Cortex of kidney (tissue), 1 donor: ENCODE data around the gene MLST8.

Experiments
- DNase-seq: peaks from one replicate; lab custom pipeline; 2025; lab: John Stamatoyannopoulos, UW

The MLST8 gene

DNA sequence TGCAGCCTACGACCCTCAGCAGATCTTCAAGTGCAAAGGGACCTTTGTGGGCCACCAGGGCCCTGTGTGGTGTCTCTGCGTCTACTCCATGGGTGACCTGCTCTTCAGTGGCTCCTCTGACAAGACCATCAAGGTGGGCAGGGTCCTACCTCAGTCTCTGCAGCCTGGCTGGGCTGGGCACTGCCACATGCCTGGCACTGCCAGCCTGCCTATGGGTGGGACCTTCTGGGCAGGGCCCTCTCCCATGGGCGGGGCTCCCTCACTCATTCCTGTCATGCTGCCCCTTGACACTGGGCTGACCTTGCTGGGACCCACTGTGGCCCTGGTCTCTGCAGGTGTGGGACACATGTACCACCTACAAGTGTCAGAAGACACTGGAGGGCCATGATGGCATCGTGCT, 31.3 kb upstream of the MLST8 start:
- DNase-seq = no peak

DNA sequence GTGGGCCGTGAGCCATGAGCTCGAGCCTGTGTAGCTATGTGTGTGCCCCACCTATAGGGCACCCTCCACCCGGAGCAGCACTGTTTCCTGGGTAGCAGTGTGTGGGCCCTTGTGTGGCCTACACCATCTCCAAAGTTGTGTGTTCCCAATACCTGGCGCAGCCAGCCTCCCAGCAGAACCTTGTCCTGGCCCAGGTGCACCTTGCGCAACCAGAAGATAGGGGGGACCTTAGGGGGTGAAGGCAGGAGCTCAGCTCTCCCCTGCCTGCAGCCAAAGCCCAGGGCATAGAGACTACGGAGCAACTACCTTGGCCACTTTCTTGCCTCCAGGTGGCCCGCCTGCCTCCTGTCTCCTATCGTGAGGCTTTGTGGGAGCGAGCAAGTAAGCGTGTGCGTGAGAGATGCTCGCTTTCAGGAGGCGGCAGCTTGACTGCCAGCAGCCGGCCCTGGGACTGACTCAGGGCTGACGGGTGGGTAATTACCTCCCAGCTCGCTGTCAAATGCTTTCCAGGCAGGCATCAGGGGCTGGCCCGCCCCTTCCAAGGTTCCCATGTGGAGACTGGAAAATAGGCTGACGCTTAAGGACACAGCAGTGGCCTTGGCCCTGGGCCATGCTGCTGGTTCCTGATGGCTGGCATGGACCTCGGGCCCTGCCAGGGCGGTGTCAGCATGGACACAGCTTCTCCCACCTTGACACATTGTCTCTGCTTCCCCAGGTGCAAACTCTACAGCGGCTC, 30.7 kb upstream of the MLST8 start:
- DNase-seq = no peak

DNA sequence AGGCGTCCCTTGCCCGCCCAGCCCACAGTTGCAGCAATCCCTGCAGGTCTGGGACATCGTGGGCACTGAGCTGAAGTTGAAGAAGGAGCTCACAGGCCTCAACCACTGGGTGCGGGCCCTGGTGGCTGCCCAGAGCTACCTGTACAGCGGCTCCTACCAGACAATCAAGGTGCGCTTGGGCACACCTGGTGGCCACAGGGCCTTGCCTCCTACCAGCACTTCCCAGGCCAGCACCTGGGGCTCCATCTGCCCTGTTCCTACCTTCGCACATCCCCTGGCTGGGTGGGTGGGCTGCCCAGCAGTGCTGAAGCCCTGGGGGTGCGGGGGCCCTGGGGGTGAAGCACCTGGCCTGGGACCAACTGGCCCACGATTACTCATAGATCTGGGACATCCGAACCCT, 29.8 kb upstream of the MLST8 start:
- DNase-seq = no peak

DNA sequence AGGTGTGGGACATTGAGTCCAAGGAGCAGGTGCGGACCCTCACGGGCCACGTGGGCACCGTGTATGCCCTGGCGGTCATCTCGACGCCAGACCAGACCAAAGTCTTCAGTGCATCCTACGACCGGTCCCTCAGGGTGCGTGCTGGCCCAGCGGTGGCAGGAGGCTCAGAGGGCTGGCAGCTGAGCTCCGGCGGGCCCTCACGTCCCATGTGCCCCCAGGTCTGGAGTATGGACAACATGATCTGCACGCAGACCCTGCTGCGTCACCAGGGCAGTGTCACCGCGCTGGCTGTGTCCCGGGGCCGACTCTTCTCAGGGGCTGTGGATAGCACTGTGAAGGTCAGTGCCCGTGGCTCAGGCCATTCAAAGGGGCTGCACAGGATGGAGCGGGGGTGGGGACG, 29.2 kb upstream of the MLST8 start:
- no peak for DNase-seq

DNA sequence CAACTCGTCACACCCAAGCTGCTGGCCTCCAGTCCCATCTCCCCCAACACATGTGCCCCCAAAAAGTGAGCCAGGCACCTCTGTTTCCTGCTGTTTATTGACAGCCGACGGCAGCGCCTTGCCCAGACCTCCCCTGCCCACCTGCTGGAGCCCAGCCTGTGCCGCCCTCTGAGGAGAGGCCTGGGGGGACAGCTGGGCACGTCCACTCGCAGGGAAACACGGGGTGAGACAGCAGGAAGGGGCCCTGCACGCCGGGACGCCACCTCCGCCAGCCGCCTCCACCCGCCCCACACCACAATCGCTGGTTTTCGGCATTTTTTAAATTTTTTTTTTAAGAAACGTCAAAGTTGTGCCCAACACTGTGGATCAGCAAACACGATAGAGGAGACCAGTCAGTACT, 28.2 kb upstream of the MLST8 start:
- no peak for DNase-seq

DNA sequence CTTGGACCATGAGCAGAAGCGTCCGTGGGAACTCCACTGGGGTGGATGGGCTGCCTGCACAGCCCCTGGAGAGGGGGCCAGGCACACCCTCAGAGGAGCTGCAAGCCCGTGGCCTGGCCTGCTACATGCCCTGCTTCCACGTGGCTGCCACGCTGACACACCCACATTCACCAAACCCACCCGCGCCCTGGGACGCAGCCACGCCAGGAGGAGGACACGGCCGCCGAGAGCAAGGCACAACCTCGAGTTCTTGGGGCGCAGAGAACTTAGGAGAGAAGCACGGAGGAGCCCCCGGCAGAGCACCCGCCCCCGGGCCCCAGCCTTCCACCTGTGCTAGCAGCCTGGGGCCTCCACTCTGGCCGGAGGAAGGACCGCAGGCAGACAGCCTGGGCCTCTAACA, 27.7 kb upstream of the MLST8 start:
- DNase-seq = no peak

DNA sequence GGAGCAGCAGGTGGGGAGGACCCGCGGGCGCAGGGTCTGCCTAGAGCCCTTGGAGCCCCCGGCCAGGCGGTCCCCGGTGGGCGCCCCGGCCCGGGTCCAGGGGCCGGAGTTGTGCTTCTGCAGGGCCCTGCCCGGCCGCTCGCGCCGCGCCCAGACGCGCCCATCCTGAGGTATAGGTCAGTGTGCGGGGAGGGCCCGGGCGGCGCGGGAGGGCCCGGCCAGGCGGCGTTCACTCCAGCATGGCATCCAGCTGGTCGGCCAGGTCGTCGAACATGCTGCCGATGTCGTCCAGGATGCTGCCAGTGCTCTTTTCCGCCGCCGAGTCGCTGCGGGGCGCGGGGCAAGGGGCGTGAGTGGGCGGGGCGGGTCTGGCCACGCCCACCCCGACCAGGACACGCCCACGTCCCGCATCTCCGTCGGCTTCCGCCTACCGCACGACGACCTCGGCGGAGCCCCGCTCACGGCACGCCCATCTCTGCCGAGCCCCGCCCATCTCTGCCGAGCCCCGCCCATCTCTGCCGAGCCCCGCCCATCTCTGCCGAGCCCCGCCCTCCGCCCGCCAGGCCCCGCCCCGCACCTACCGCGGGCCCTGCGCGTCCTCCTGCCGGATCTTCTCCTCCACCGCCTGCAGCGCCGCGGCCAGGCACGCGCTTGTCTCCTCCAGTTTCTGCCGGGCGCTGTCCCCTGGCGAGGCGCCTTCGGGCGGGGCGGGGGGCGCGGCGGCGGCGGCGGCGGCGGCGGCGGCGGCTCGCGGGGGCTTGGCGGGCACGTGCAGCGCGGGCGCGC, 26.7 kb upstream of the MLST8 start:
- DNase-seq = no peak

DNA sequence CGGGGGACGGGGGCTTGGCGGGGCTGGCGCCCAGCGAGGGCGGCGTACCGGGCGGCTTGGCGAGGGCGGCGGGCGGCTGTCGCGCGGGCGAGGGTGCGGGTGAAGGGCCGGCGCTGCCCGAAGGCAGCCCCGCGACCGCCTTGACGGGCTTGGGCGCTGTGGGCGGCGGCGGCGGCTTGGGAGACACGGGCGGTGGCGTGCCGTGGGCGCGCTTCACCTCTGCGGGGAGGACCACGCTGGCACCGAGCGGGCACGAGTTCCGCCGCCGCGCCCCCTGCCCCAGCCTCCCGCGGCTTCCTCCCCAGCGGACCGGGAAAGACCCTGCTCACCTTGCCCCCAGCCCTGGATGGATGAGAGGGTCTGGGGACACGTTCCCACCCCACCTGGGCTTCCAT, 26.1 kb upstream of the MLST8 start:
- no peak for DNase-seq

DNA sequence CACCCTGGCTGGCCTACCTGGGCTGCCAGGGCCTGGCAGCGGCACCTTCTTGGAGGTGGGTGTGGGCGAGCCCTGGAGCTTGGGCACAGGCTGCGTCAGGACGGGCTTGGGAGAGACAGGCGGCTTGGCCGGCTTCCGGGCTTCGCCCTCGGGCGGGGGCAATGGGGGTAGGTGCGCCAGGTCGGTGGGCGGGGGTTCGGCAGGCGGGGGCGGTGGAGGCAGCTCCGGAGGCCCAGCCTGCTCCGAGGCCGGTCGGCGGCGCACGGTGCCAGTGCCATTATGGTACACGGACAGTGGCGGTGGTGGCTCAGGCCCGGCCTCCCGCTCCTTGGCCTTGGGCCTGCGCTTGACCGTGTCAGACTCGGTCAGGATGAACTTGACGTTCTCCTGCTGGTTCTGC, 25.7 kb upstream of the MLST8 start:
- DNase-seq = no peak

DNA sequence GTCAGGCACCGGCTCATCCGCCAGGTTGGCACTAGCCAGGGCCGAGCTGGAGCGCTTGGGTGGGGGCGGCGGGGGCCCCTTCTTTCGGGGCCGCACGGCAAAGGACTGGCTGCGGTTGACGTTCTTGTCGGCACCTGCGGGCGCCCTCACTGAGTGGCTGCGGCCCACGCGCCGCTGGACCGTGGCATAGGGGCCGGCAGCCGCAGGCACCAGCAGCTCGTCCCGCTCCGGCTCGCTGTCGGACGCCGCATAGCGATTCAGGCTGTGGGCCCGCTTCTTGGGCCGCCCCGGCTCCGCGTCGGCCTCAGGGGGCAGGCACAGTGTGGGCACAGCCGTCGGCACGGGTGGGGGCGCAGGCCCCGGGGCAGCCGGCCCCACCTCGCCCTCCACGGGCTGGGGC, 24.8 kb upstream of the MLST8 start:
- no peak for DNase-seq

DNA sequence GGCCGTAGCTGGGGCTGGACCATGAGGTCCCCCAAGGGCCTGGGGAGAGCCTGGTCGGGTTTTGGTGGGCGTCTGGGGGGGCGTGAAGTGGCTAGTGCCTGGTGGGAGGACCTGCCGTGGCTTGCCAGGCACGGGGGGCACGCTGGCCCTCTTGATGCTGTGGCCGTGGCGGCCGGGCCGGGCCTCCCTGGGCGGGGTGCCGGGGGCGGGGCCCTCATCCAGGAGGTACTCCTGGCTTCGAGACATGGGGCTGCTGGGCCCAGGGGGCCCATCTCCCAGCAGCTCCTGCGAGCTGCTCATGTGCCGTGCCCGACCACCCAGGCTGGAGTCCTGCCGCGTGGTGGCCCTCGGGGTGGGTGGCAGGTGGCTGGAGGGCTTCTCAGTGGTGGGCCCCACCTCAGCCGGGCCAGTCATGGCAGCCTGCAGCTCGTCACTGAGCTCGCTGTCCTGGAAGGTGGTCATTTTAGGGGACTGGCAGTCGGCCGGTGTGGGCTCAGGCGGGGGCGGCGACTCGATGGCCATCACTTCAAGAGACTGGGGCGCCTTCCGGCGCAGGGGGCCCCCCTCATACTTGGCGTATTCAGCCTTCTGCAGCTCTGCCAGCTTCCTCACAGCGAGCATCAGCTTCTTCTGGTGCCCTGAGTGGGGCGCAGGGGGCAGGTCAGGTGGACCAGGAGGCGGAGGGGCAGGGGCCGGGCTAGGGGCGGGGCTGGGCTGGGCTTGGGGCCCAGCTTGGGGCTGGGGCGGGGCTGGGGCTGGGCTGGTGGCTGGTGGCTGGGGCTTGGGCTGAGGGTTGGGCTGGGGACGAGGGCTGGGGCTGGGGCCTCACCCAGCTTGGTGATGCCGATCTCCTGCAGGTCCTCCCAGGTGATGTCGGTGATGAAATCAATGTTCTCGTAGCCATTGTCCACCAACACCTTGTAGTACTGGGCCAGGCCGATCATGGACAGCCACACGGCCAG, 24.0 kb upstream of the MLST8 start:
- DNase-seq = no peak

DNA sequence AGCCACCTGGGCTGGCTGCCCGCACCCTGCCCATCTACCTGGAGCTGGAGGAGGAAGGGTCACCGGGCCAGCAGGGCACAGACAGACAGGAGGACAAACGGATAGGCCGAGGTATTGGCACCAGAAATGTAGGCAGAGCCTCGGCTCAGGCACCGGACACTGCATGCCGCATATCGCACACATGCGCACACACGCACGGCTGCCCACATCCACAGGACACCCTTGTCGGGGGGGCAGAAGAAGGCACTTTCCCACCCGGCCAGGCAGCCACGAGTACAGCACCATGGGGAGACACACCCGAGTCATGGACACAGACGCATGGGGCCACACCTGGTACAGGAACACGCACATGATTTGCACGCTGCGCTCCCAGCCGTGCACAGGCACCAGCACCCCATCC, 23.3 kb upstream of the MLST8 start:
- DNase-seq = no peak

DNA sequence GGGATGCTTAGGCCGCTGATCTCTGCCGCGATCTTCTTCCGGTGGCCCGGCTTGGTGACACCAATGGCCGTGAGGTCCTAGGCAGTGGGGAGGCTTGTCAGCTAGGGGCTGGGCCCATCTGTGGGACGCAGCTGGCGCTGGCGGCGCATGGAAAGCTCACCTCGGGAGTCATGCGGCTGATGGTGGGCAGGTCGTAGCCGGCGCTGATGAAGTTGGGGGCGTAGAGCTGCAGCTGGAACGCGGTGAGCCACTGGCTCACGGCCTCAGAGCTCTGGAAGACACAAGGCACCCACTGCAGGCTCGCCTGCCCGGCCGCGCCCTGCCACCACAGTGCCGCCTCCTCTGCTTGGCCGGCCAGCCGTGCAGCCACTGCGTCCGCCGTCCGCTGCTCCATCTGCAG, 21.6 kb upstream of the MLST8 start:
- no peak for DNase-seq

DNA sequence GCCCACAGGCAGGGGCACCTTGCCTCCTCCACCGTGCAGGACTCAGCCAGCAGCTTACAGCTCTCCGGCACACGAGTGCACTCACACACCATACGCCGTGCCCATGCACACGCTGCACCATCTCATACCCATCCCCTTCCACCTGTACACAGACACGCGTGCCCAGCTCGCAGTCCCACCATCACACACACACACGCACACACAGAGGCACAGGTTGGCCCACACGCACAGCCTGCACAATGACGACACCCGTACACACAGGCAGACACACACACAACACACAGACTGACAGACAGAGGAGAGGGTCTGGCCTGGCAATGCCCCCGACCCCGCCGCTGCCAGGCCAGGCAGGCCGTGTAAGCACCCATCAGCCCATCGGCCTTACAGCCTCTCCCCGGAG, 20.9 kb upstream of the MLST8 start:
- DNase-seq = no peak

DNA sequence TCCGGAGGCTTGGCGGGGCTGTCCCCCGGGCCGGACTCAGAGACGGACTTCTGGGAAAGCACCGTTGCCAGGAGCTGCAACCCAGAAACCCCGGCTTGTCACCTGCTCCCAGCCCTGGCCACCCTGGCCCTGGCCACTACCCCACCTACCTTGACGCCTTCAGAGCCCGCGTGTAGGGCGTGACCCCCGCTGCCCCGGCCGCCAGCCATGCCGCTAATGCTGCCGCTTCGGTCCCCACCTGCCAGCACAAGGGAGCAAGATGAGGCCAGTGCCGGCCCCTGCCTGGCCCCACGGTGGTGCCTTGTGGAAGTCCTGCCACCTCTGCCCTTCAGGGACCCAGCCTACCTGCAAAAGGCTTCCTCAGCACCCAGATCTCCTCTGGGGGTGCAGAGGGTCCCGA, 20.3 kb upstream of the MLST8 start:
- no peak for DNase-seq

DNA sequence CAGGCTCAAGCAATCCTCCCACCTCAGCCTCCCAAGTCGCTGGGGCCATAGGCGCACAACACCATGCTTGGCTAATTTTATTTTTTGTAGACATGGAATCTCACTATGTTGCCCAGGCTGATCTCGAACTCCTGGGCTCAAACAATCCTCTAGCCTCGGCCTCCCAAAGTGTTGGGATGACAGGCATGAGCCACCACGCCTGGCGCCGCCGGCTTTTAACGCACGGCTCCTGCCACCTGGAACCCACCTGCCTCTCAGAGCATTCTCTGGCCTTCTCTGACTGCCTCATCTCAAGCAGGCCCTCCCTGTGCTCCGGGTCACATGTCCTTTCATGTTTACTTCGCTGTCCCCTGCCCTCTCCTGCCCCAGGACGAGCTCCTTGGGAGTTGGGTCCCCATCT, 19.2 kb upstream of the MLST8 start:
- no peak for DNase-seq

DNA sequence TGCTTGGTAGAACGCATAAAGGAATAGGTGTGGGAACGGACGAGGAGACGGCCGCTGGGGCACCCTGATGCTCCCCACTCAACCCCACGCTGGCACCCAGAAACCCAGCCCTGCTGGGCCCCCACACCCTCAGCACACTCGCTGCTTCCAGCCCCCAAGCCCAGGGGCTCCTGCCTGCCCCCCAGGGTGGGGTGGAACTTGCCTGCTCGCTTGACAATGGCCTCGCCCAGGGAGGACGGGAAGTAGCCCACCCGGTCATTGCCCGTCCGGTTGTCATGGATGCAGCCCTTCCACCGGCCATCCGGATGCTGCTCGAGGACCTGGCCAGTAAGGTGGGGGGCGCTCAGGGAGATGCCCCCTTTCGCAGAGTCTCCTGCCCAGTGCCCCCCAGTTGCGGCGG, 18.7 kb upstream of the MLST8 start:
- no peak for DNase-seq

DNA sequence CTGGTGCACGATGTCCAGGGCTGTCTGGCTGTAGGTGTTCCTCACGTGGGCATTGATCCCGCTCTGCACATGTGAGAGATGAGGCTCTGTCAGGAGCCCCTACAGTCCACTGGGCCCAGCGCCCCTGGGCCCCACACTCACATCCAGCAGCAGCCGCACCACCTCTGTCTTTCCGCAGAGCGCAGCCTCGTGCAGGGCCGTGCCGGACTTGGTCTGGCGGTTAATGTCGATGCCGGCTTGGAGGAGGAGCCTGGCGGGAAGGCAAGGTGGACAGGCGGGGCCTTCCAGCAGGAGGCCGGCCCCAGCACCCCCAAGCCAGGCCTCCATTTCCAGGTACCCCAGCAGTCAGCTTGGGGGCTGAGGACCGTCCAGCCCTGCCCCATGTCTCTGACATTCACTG, 18.0 kb upstream of the MLST8 start:
- DNase-seq = no peak

DNA sequence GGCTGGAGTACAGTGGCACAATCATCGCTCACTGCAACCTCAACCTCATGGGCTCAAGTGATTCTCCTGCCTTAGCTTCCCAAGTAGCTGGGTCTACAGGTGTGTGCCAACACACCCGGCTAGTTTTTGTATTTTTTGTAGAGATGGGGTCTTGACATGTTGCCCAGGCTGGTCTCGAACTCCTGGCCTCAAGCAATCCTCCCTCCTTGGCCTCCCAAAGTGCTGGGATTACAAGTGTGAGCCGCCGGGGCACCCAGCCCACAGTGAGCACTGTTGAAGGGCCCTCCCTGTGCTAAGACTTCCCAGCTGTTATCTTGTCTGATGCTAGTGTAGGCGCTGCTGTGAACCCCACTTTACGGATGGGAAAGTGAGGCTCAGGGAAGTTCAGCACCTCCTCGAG, 16.9 kb upstream of the MLST8 start:
- DNase-seq = no peak

DNA sequence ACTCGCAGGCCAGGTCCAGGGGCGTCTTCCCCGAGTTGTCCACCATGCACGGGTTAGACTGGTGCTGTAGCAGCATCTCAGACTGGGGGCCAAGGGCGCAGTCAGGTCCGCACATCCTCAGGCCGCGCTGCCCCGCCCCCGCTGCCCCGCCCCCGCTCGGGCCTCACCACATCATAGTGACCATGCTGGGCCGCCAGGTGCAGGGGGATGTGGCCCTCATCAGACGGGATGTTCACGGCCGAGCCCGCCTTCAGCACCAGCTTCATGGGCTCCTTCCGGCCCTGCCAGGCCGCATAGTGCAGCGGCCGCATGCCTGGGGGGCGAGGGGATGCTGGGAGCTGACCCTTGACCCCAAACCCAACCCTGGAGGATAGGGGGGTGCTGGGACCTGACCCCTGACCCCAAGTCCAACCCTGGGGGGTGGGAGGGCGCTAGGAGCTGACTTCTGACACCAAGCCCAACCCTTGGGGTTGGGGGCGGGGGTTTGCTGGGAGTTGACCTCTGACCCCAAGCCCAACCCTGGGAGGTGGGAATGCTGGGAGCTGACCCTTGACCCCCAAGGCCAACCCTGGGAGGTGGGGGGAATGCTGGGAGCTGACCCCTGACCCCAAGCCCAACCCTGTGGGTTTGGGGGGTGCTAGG, 15.9 kb upstream of the MLST8 start:
- no peak for DNase-seq

DNA sequence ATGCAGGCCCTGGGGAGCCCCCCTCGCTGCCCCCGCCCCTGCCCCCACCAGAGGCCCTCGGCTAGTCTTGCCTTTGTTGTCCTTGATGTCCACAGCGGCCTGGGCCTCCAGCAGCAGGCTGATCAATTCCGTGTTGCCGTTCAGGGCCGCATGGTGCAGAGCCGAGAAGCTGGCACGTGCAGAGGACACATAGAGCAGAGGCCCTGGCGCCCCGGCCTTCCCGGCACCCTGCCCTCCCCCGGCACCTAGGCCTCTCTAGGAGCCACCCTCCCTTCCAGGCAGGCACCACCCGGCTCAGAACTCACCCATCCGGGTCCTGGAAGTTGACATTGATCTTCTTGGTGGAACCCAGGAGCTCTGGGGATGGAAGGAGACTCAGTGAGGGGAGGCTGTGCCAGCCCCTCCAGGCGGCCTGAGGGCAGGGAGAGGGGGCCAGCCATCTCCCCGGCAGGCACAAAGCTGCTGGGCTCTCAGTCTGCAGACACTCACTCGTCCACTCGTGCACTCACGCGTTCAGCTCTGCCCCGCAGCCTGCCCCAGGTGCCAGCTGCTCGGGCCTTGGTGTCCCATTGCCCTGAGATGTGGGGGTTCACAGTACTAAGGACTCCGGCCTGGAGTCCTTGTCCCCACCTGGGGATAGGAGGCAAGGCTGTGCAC, 15.1 kb upstream of the MLST8 start:
- no peak for DNase-seq
